Left ventricle myocardium inferior (tissue), 1 donor: Measurements from ENCODE around the gene SLC25A47. TPM values are rescaled to one million over a fixed set of nuclear protein-coding genes. Genes with fewer than 3 reads are reported as not detected.

Experiments
- DNase-seq: peaks from one replicate; pipeline ENCODE4 v3.0.0-alpha.2; 2020
- H3K27ac ChIP-seq: fragments of 200-600 bp; replicated peaks from 2 replicates; pipeline ENCODE4 v1.8.0; 2021
- H3K27me3 ChIP-seq: fragments of 200-600 bp; 2 replicates; pipeline ENCODE4 v1.8.0; 2021; ENCODE audit warnings: low read depth
- H3K36me3 ChIP-seq: fragments of 200-600 bp; 2 replicates; pipeline ENCODE4 v1.8.0; 2021
- H3K4me1 ChIP-seq: fragments of 200-600 bp; 2 replicates; pipeline ENCODE4 v1.8.0; 2021
- H3K4me3 ChIP-seq: fragments of 200-600 bp; 2 replicates; pipeline ENCODE4 v1.8.0; 2021; ENCODE audit warnings: mild to moderate bottlenecking, moderate library complexity
- H3K9me3 ChIP-seq: fragments of 200-600 bp; replicated peaks from 2 replicates; pipeline ENCODE4 v1.8.0; 2021
- intact Hi-C: fragments of 100-400 bp; cut with micrococcal nuclease; formaldehyde crosslinking; loops from one replicate; pipeline ENCODE4 v1.11.0; 2022
- microRNA-seq: library from miRNA; unstranded; fragments of <30 nt; microRNA quantifications from one replicate; pipeline ENCODE4 v1.2.0, GENCODE V29; 2020
- total RNA-seq: library from RNA; stranded (reverse); fragmentation: NEBNext Ultra II Directional; extraction: Animal tissue kit (Norgen Biotek cat#: 25700); gene quantifications from one replicate; pipeline ENCODE4 v1.2.1, GENCODE V29; 2021
- TF ChIP-seq, protein P1 (sequence below): fragments of 200-600 bp; IDR thresholded peaks from 2 replicates; pipeline ENCODE4 v1.8.0; 2021; ENCODE audit warnings: antibody characterized with exemption, mild to moderate bottlenecking, borderline replicate concordance
- donor health status: DM: no; HTN: yes; CAD: no; lungs with severe emphysema.

The SLC25A47 gene
- total RNA-seq, 1 donor from 2014 or later: not detected

DNA sequence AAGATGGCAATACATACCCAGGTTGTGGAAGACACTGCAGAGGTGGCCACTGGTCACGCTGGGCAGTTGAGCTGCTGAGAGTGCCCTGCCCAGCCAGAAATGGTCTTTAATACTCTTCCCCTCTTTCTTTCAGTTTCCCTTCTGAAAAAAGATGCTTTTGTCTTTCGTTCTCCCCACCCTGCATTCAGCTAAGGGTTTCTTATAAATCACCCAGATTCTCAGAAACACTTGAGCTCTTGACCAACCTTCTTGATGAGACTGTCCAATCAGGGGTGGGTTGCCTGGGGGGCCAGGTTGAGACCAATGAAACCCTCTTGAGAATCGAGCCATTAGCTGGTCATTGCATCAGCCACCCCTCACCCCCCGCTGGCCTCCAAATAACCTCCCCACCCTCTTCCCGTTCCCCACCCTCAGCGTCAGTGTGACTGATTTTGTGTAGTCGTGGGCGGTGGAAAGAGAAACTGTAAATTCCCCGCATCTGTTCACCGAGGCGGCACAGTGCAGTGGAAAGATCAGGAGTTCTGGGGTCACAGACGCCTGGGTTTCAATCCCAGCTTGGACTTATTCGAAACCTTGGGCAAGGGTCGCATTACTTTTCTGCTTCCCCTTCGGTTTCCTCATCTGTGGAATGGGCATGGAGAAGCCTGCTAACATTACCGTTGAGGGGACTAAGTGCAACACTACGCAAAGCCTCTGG, 52.3 kb downstream of the SLC25A47 start:
- intact Hi-C loops: loop anchor here (10.0 kb wide), 1 partner anchor 91 kb away; no protein-coding TSS in a partner anchor
- Histone ChIP-seq H3K36me3 (peaks cover 6% of the 10 kb centered on the region), H3K27me3 (no peaks in the 10 kb centered on the region), H3K4me1 (peaks cover 59% of the 10 kb centered on the region), H3K4me3 (peak overlapping the region; percentile 83), H3K27ac (peak overlapping the region; percentile 96), H3K9me3 (no peaks in the 10 kb centered on the region)
- peak; percentile 79 for DNase-seq
- TF ChIP-seq, protein P1, sequence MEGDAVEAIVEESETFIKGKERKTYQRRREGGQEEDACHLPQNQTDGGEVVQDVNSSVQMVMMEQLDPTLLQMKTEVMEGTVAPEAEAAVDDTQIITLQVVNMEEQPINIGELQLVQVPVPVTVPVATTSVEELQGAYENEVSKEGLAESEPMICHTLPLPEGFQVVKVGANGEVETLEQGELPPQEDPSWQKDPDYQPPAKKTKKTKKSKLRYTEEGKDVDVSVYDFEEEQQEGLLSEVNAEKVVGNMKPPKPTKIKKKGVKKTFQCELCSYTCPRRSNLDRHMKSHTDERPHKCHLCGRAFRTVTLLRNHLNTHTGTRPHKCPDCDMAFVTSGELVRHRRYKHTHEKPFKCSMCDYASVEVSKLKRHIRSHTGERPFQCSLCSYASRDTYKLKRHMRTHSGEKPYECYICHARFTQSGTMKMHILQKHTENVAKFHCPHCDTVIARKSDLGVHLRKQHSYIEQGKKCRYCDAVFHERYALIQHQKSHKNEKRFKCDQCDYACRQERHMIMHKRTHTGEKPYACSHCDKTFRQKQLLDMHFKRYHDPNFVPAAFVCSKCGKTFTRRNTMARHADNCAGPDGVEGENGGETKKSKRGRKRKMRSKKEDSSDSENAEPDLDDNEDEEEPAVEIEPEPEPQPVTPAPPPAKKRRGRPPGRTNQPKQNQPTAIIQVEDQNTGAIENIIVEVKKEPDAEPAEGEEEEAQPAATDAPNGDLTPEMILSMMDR: no peak

DNA sequence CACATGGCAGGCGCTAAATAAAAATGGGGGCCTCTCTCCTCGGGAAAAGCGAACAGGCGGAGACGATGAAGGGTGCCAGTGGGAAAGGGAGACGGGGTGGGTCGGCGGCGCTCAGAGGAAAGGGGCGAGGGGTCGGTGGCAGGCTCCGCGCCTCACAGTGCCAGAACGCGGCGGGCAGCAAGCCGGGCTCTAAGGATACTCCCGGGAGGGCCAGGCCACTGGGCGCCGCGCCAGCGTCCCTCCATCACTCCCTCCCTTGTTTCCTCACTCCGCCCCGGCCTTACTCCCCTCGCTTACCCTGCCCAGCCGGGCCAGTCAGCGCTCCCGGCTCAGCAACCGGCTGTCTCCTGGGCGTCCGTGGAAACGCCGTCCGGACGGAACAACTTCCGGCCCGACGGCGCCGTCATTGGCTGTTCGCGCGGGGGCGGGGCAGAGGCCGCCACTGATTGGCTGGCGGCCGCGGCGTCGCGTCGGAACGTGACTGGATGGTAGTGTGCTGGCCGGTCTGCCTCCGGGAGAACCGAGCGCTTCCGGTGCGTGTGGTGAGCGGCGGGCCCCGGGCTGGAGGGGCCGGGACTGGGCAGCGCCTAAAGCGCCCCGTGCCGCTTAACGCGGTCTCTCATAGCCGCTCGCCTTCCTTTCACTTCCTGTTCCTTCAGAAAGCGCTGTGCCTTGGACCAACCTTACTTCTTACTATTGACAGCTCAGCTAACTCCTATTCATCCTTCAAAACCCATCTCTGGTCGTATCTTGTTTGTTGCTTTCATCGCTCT, 53.0 kb downstream of the SLC25A47 start, which contains the start of gene WDR25:
WDR25 (plus strand) TSS at position 523 of the 773 bp plus-strand sequence.
- TF ChIP-seq, protein P1: no peak
- H3K4me1 ChIP-seq: peaks cover 53% of the 10 kb centered on the region
- H3K4me3 ChIP-seq: peak within 1 kb of the TSS; percentile 83
- intact Hi-C loops: loop anchor here (10.0 kb wide), 1 partner anchor 91 kb away; no protein-coding TSS in a partner anchor
- peak; percentile 94 for DNase-seq
- peak within 1 kb of the TSS; percentile 96 for H3K27ac ChIP-seq
- H3K9me3 ChIP-seq: no peaks in the 10 kb centered on the region
- peaks cover 6% of the 10 kb centered on the region for H3K36me3 ChIP-seq
- no peaks in the 10 kb centered on the region for H3K27me3 ChIP-seq

DNA sequence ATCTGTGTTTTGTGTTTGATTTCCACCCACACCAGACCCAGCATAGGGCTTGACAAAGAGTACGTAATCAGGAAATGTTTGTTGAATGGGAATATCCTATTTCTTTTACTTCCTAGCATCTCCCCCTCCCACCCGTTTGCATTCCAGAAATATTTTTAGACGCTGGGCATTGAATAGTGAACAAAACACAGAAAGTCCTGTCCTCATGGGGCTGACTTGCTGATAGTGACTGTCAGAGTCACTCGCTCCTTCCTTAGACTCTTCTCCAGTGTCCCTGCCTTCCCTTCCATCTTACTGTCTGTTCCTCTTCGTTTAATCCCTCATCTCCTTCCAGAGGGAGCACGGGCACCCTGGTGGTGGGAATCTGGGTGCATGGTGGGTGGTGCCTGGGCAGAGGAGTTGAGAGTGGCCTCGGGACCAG, 53.6 kb downstream of the SLC25A47 start:
- intact Hi-C loops: loop anchor here (10.0 kb wide), 1 partner anchor 92 kb away; no protein-coding TSS in a partner anchor

More for the DNA sequence above, 53.6 kb downstream of the SLC25A47 start:
- Histone ChIP-seq H3K4me3 (peak overlapping the region; percentile 83), H3K27ac (peak overlapping the region; percentile 96), H3K9me3 (no peaks in the 10 kb centered on the region), H3K36me3 (peaks cover 12% of the 10 kb centered on the region), H3K4me1 (peaks cover 51% of the 10 kb centered on the region), H3K27me3 (no peaks in the 10 kb centered on the region)
- DNase-seq: no peak
- TF ChIP-seq, protein P1: no peak

Small RNA genes lying within 50 kb of the gene (microRNA-seq; reads per million reads assigned to microRNA genes)
- gene MIR345 (69.6 reads per million, percentile 53 among the genes with 10 or more reads in this experiment), gene MIR6764 (not detected)

Other genes starting within 250 kb of the SLC25A47 start
- not detected for gene DEGS2, start 163.7 kb upstream of the SLC25A47 start, total RNA-seq
- 44.7 TPM for gene YY1, start 84.2 kb upstream of the SLC25A47 start, total RNA-seq
- 24.5 TPM for gene SLC25A29, start 16.9 kb upstream of the SLC25A47 start, total RNA-seq
- 5.4 TPM for gene WDR25, start 53.1 kb downstream of the SLC25A47 start, total RNA-seq